ENCODE data around the gene CD53. TPM values are rescaled to one million over a fixed set of nuclear protein-coding genes. Genes with fewer than 3 reads are reported as not detected.

The CD53 gene
- total RNA-seq, 1 experiment from 2014 or later: 1.4 TPM

DNA sequence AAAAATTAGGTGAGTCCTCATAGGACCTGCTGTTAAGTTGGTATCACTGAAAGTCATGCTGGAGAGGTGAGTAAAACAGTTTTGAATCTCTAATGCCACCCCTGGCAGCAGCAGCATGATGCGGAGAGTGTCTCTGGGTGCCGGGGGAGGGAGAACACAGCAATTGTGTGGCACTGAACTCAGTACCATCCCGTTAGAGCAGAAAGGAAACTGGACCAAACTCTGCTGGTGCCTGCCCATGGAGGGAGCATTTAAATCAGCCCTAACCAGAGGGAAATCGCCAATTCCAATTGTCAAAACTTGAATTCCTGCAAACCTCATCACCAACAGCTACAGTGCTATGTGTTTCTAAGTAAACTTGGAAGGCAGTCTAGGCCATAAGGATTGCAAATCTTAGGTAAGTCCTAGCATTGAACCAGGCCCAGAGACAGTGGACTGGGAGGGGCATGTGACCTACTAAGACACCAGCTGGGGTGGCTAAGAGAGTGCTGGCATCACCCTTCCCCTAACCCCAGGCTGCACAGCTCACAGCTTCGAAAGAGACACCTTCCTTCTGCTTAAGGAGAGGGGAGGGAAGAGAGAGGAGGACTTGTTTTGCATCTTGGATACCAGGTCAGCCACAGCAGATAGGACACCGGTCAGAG, 30.0 kb downstream of the CD53 start:
- ATAC-seq (no peak), DNase-seq (ENCODE audit: low spot score) (no peak)
- Mint-ChIP-seq H3K27me3 (ENCODE audit: low read depth) (no peaks in the 10 kb centered on the region), H3K36me3 (no peaks in the 10 kb centered on the region), H3K27ac (no peak overlapping the region), H3K4me3 (no peak overlapping the region), H3K9me3 (no peaks in the 10 kb centered on the region), H3K4me1 (no peaks in the 10 kb centered on the region)
- ChIA-PET CTCF (interaction anchor here (0.8 kb wide), 1 partner anchor 229 kb away, joined by 3 read pairs; the partner anchor contains the start of gene KCNA3), POLR2A (no interaction called here)
- TF ChIP-seq, protein P1, sequence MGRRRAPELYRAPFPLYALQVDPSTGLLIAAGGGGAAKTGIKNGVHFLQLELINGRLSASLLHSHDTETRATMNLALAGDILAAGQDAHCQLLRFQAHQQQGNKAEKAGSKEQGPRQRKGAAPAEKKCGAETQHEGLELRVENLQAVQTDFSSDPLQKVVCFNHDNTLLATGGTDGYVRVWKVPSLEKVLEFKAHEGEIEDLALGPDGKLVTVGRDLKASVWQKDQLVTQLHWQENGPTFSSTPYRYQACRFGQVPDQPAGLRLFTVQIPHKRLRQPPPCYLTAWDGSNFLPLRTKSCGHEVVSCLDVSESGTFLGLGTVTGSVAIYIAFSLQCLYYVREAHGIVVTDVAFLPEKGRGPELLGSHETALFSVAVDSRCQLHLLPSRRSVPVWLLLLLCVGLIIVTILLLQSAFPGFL (CRISPR knock-in tag; IDR thresholded peaks at IDR 0.05; ENCODE audit: borderline replicate concordance): no peak
- TF ChIP-seq E2F4 (CRISPR knock-in tag; IDR thresholded peaks at IDR 0.05; ENCODE audit: borderline replicate concordance, low read depth): no peak
- no peak for TF ChIP-seq TEAD1 (CRISPR knock-in tag; IDR thresholded peaks at IDR 0.05)
- no peak for TF ChIP-seq GABPB1 (CRISPR knock-in tag; IDR thresholded peaks at IDR 0.05)
- no peak for TF ChIP-seq PRRX2 (CRISPR knock-in tag; IDR thresholded peaks at IDR 0.05)
- TF ChIP-seq NFE2L1 (CRISPR knock-in tag; IDR thresholded peaks at IDR 0.05): no peak
- TF ChIP-seq ZNF232 (CRISPR knock-in tag; IDR thresholded peaks at IDR 0.05): no peak

DNA sequence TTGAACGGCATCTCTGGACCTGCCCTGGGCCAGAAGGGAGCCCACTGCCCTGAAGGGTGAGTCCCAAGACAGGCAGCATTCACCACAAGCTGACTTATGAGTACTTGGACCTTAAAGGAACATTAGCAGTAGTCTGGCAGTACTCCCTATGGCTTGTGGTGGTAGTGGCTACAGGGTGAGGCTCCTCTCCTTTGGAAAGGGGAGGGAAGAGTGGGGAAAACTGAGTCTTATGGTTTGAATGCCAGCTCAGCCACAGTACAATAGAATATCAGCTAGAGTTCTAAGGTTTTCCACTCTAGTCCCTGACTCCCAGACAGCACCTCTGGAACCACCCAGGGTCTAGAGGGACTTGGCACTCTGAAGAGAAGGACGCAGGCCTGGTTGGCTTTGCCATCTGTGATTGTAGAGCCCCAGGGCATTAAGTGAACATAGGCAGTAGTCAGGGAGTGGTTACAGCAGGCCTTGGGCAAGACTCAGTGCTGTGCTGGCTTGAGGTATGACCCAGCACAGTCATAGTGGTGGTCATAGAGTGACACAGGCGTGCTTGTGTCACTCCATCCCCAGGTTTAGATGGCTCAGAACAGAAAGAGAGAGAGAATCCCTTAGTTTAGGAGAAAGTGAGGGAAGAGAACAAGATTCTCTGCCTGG, 31.0 kb downstream of the CD53 start:
- ChIA-PET POLR2A (no interaction called here), CTCF (no interaction called here)
- no peak for ATAC-seq
- no peak for DNase-seq (ENCODE audit: low spot score)
- no peaks in the 10 kb centered on the region for H3K27me3 Mint-ChIP-seq (ENCODE audit: low read depth)
- no peak overlapping the region for H3K27ac Mint-ChIP-seq
- H3K36me3 Mint-ChIP-seq: no peaks in the 10 kb centered on the region
- no peaks in the 10 kb centered on the region for H3K9me3 Mint-ChIP-seq
- no peaks in the 10 kb centered on the region for H3K4me1 Mint-ChIP-seq
- TF ChIP-seq, protein P2, sequence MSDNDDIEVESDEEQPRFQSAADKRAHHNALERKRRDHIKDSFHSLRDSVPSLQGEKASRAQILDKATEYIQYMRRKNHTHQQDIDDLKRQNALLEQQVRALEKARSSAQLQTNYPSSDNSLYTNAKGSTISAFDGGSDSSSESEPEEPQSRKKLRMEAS (CRISPR knock-in tag; IDR thresholded peaks at IDR 0.05): no peak
- TF ChIP-seq RORB (CRISPR knock-in tag; IDR thresholded peaks at IDR 0.05) (no peak), NR2C2 (CRISPR knock-in tag; IDR thresholded peaks at IDR 0.05) (no peak), IRF1 (CRISPR knock-in tag; IDR thresholded peaks at IDR 0.05) (no peak), ZNF232 (CRISPR knock-in tag; IDR thresholded peaks at IDR 0.05) (no peak), ZNF512 (CRISPR knock-in tag; IDR thresholded peaks at IDR 0.05; ENCODE audit: borderline replicate concordance) (no peak), ZBTB21 (CRISPR knock-in tag; IDR thresholded peaks at IDR 0.05; ENCODE audit: borderline replicate concordance) (no peak), ZMAT4 (CRISPR knock-in tag; IDR thresholded peaks at IDR 0.05) (no peak), NR3C1 (CRISPR knock-in tag; conservative IDR thresholded peaks at IDR 0.05; ENCODE audit: low read depth) (no peak), IRF2 (CRISPR knock-in tag; IDR thresholded peaks at IDR 0.05; ENCODE audit: borderline replicate concordance, low read depth) (no peak)
- H3K4me3 Mint-ChIP-seq: no peak overlapping the region

DNA sequence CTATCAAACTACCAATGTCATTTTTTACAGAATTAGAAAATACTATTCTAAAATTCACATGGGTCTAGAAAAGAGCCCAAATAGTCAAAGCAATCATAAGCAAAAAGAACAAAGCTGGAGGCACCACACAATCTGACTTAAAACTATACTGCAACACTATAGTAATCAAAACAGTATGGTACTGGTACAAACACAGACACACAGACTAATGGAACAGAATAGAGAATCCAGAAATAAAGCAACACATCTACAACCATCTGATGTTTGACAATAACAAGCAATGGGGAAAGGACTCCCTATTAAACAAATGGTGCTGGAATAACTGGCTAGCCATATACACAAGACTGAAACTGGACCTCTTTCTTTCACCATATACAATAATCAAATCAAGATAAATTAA, 39.8 kb downstream of the CD53 start:
- H3K27ac Mint-ChIP-seq: no peak overlapping the region
- H3K9me3 Mint-ChIP-seq: peaks cover 10% of the 10 kb centered on the region
- no peak for TF ChIP-seq KAT7 (CRISPR knock-in tag; IDR thresholded peaks at IDR 0.05; ENCODE audit: borderline replicate concordance)
- TF ChIP-seq NFATC4 (CRISPR knock-in tag; IDR thresholded peaks at IDR 0.05): no peak
- TF ChIP-seq PRRX2 (CRISPR knock-in tag; IDR thresholded peaks at IDR 0.05): no peak
- TF ChIP-seq GRHL2 (CRISPR knock-in tag; IDR thresholded peaks at IDR 0.05; ENCODE audit: insufficient replicate concordance, severe bottlenecking): no peak
- TF ChIP-seq TCF7 (CRISPR knock-in tag; IDR thresholded peaks at IDR 0.05; ENCODE audit: low read depth): no peak
- TF ChIP-seq MYBL2 (CRISPR knock-in tag; IDR thresholded peaks at IDR 0.05): no peak
- no peak for TF ChIP-seq ZNF396 (CRISPR knock-in tag; IDR thresholded peaks at IDR 0.05; ENCODE audit: borderline replicate concordance)
- no peak for TF ChIP-seq ZNF423 (CRISPR knock-in tag; IDR thresholded peaks at IDR 0.05)
- no peak for TF ChIP-seq JAZF1 (CRISPR knock-in tag; IDR thresholded peaks at IDR 0.05)
- TF ChIP-seq, protein P1 (CRISPR knock-in tag; IDR thresholded peaks at IDR 0.05; ENCODE audit: borderline replicate concordance): no peak
- TF ChIP-seq HMGA2 (CRISPR knock-in tag; IDR thresholded peaks at IDR 0.05): no peak
- H3K4me1 Mint-ChIP-seq: peaks cover 8% of the 10 kb centered on the region
- no peaks in the 10 kb centered on the region for H3K36me3 Mint-ChIP-seq
- H3K27me3 Mint-ChIP-seq (ENCODE audit: low read depth): no peaks in the 10 kb centered on the region; the same call in 1 of the 2 replicates
- ATAC-seq (no peak), DNase-seq (ENCODE audit: low spot score) (no peak)
- ChIA-PET CTCF (no interaction called here), POLR2A (no interaction called here)
- H3K4me3 Mint-ChIP-seq: no peak overlapping the region

Data from WTC11 (cell line).